Measurements from ENCODE around the gene CMBL. TPM values are rescaled to one million over a fixed set of nuclear protein-coding genes. Genes with fewer than 3 reads are reported as not detected.

Gene CMBL
- polyA plus RNA-seq (2013, experiment 1 of 2), result 9.7 TPM
- 10.1 TPM for polyA plus RNA-seq (2013, experiment 2 of 2)

DNA sequence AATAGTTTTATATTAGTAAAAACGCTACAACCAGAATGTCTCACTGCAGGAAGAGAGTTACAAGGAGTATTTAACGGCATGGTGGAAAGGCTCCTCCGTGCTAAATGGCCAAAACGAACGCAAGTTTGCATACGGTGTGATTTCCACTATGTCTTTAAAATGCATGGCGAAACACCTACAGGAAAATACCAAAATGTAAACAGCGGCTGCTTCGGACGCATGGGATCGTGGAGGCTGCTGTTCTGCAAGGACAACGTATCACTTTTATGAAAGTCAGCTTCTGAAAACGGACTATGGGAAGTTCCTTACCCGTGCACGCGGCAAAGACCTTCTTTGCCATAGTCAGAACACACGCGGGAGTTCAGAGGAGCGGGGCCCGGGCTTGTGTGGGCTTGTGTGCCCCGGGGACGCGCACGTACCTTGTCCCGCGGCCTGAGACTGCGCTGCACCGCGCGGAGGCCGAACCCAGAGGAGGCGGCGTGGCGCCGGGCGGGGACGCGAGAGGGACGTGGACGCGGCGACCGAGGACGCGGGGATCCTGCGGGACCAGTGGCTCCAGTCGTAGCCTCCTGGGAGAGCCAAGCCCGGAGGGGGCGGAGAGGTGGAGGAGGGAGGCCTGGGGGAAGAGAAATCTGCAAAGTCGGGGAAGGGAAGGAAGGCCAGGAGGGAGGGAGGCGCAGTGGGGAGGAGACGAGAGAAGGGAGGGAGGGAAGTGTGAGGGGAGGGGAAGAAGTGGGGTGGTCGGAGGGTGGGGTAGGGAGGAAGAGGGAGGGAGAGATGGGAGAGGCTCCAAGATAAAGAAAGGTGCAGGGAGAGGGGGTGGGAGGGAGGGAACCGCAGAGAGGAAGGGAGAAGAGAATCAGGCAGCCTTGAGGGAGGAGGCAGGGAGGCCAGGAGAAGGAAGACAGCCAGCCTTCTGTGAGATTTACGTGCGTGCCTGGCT is at the start of gene CMBL:
CMBL (minus strand) TSS at position 697 of the 943 bp plus-strand sequence. CDS start 17,140 bp downstream, outside the sequence.
- peak within 1 kb of the TSS; percentile 29 for H2BK5ac ChIP-seq (ENCODE audit: low read length)
- peak within 1 kb of the TSS; percentile 98 for H3K56ac ChIP-seq (ENCODE audit: low read length)
- peak; percentile 86 for DNase-seq
- no peaks in the 10 kb centered on the region for H3K27me3 ChIP-seq (ENCODE audit: insufficient read depth, low read length, poor library complexity)
- H3K79me2 ChIP-seq (ENCODE audit: control insufficient read depth, insufficient read depth, low read length), result no peaks in the 10 kb centered on the region
- H3K79me1 ChIP-seq (ENCODE audit: low read length), result no peaks in the 10 kb centered on the region
- H3K4me1 ChIP-seq (ENCODE audit: control insufficient read depth, low read depth, low read length), result peaks cover 2% of the 10 kb centered on the region
- no CpG with 5 or more reads among the region's 56 CpGs for WGBS (ENCODE audit: extremely low coverage, insufficient coverage, low lambda C conversion rate)
- no peak within 1 kb of the TSS for H4K5ac ChIP-seq (ENCODE audit: low read length)
- H3K4ac ChIP-seq (ENCODE audit: low read depth, low read length), result no peak within 1 kb of the TSS
- H2AK5ac ChIP-seq (ENCODE audit: low read length), result no peak within 1 kb of the TSS
- H3K4me3 ChIP-seq (ENCODE audit: low read length), result peak within 1 kb of the TSS; percentile 75
- H3K18ac ChIP-seq (ENCODE audit: low read length), result peak within 1 kb of the TSS; percentile 43
- no peak within 1 kb of the TSS for H3K27ac ChIP-seq (ENCODE audit: low read depth, low read length)
- H2BK120ac ChIP-seq (ENCODE audit: low read depth, low read length), result no peak within 1 kb of the TSS
- no peak within 1 kb of the TSS for H4K8ac ChIP-seq (ENCODE audit: low read depth, low read length)
- H3K9ac ChIP-seq (ENCODE audit: low read length), result peak within 1 kb of the TSS; percentile 92
- H3K4me2 ChIP-seq (ENCODE audit: low read length), result peak within 1 kb of the TSS; percentile 83
- peak within 1 kb of the TSS; percentile 92 for H3K23ac ChIP-seq (ENCODE audit: low read length)
- H2BK15ac ChIP-seq (replicated peaks; ENCODE audit: low read depth), result no peak within 1 kb of the TSS
- no peaks in the 10 kb centered on the region for H3K36me3 ChIP-seq (ENCODE audit: control insufficient read depth, insufficient read depth, low read length)

DNA sequence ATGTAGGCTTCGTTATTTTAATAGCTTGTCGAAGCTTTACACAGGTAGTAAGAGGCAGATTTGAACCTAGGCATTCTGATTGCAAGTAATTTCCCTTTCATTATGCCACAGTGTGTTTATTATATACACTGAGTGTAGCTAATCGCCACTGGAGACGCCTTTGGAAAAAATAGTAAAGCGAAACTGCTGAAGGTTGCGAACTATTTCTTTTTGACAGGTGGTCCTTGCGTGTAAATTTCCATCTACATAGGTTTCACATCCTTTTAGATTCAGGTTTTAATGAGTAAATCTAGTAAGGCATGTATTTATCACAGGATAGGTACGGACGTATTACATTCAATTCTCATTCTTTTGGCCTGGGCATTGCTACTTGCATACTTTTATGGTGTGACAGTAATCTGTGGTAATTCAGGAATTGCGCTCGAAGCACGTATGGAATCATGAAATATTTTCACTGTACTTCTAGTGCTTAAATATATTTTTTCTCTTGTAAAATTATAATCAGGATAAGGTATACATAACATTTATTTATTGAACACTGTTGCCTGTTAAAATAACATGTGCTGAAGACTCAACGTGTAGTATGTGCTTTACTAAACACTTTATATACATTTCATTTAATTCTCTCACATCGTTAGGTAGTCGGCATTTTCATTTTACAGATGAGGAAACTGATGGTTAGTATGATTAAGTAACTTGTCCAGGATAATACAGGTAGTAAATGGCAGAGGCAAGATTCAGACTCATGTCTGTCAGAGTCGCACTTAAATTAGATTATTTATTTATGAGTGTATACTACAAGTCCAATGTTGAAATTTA is 47.6 kb upstream of the CMBL start:
- WGBS (ENCODE audit: extremely low coverage, insufficient coverage, low lambda C conversion rate), result no CpG with 5 or more reads among the region's 16 CpGs
- Histone ChIP-seq H2BK15ac (replicated peaks; ENCODE audit: low read depth) (no peak overlapping the region), H3K4me3 (ENCODE audit: low read length) (no peak overlapping the region), H4K8ac (ENCODE audit: low read depth, low read length) (no peak overlapping the region), H3K4ac (ENCODE audit: low read depth, low read length) (no peak overlapping the region), H3K4me1 (ENCODE audit: control insufficient read depth, low read depth, low read length) (peaks cover 10% of the 10 kb centered on the region), H2BK120ac (ENCODE audit: low read depth, low read length) (no peak overlapping the region), H3K27ac (ENCODE audit: low read depth, low read length) (no peak overlapping the region), H3K56ac (ENCODE audit: low read length) (peak overlapping the region; percentile 53), H2AK5ac (ENCODE audit: low read length) (no peak overlapping the region), H3K79me2 (ENCODE audit: control insufficient read depth, insufficient read depth, low read length) (peaks cover 33% of the 10 kb centered on the region), H3K18ac (ENCODE audit: low read length) (no peak overlapping the region), H3K27me3 (ENCODE audit: insufficient read depth, low read length, poor library complexity) (no peaks in the 10 kb centered on the region), H3K9ac (ENCODE audit: low read length) (peak overlapping the region; percentile 83), H4K5ac (ENCODE audit: low read length) (no peak overlapping the region), H2BK5ac (ENCODE audit: low read length) (no peak overlapping the region), H3K36me3 (ENCODE audit: control insufficient read depth, insufficient read depth, low read length) (no peaks in the 10 kb centered on the region), H3K23ac (ENCODE audit: low read length) (no peak overlapping the region), H3K4me2 (ENCODE audit: low read length) (peak overlapping the region; percentile 35), H3K79me1 (ENCODE audit: low read length) (peaks cover 8% of the 10 kb centered on the region)
- no peak for DNase-seq

- DNase-seq, result peak; percentile 84
- H3K4me3 ChIP-seq (ENCODE audit: low read length), result peak overlapping the region; percentile 80
- peak overlapping the region; percentile 43 for H2BK5ac ChIP-seq (ENCODE audit: low read length)
- H3K4me1 ChIP-seq (ENCODE audit: control insufficient read depth, low read depth, low read length), result peaks cover 10% of the 10 kb centered on the region
- peak overlapping the region; percentile 93 for H3K27ac ChIP-seq (ENCODE audit: low read depth, low read length)
- peak overlapping the region; percentile 69 for H3K18ac ChIP-seq (ENCODE audit: low read length)
- peaks cover 8% of the 10 kb centered on the region for H3K79me1 ChIP-seq (ENCODE audit: low read length)
- H3K36me3 ChIP-seq (ENCODE audit: control insufficient read depth, insufficient read depth, low read length), result no peaks in the 10 kb centered on the region
- no CpG with 5 or more reads among the region's 54 CpGs for WGBS (ENCODE audit: extremely low coverage, insufficient coverage, low lambda C conversion rate)
- peak overlapping the region; percentile 14 for H3K4me2 ChIP-seq (ENCODE audit: low read length)
- no peak overlapping the region for H2AK5ac ChIP-seq (ENCODE audit: low read length)
- no peak overlapping the region for H4K8ac ChIP-seq (ENCODE audit: low read depth, low read length)
- no peaks in the 10 kb centered on the region for H3K27me3 ChIP-seq (ENCODE audit: insufficient read depth, low read length, poor library complexity)
- peak overlapping the region; percentile 22 for H3K4ac ChIP-seq (ENCODE audit: low read depth, low read length)
- H3K79me2 ChIP-seq (ENCODE audit: control insufficient read depth, insufficient read depth, low read length), result peaks cover 26% of the 10 kb centered on the region
- H3K9ac ChIP-seq (ENCODE audit: low read length), result peak overlapping the region; percentile 83
- H2BK120ac ChIP-seq (ENCODE audit: low read depth, low read length), result no peak overlapping the region
- H4K5ac ChIP-seq (ENCODE audit: low read length), result no peak overlapping the region
- peak overlapping the region; percentile 77 for H3K56ac ChIP-seq (ENCODE audit: low read length)
- H2BK15ac ChIP-seq (replicated peaks; ENCODE audit: low read depth), result no peak overlapping the region
- H3K23ac ChIP-seq (ENCODE audit: low read length), result no peak overlapping the region
These were observed 46.6 kb upstream of the CMBL start for GRCh38 chr5:10354048-10354872.

DNA sequence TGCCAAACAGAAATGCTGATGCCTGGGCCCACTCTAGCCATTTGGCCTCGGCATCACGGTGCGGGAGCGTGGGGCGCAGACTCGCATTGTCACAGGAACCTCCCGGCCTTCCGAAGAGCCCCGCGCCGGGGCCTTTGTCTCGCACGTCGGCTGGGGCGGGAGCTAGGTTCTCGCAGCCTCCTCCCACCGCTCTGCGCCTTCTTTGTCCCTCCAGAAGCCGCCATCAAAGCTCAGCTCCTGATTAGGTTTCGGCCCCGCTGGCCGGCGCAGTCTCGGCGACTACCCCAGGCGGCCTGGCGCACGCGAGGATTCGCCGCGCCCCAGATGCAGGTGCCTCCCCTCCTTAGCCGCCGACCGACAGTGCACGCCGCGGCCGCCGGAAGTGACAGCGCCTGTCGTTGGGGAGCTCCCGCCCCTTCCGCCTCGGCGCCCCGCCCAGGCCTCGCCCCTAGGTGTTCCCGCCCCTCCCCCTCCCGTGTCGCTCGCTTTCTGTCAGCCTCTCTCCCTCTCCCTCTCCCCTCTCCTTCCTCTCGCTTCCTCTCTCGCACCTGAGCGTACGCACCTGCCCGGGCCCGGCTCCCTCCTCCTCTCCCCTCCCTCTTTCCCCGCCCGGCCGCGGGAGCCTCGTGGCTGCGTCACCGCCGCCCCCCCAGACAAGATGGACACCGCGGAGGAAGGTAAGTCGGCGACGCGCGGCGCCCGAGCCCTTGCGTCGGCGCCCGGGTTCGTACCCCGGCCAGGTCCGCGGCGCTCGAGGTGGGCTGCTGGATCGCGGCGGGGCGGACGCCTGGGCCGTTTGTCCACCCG is 45.7 kb upstream of the CMBL start, which contains the start of gene MARCHF6:
MARCHF6 (plus strand) TSS at position 455 of the 807 bp plus-strand sequence; CDS start at position 659, 204 bp downstream.
- no peaks in the 10 kb centered on the region for H3K36me3 ChIP-seq (ENCODE audit: control insufficient read depth, insufficient read depth, low read length)
- H3K27ac ChIP-seq (ENCODE audit: low read depth, low read length), result peak within 1 kb of the TSS; percentile 97
- H3K9ac ChIP-seq (ENCODE audit: low read length), result peak within 1 kb of the TSS; percentile 93
- peak within 1 kb of the TSS; percentile 97 for H3K56ac ChIP-seq (ENCODE audit: low read length)
- H3K4me3 ChIP-seq (ENCODE audit: low read length), result peak within 1 kb of the TSS; percentile 88
- peak; percentile 98 for DNase-seq
- H2BK15ac ChIP-seq (replicated peaks; ENCODE audit: low read depth), result no peak within 1 kb of the TSS
- H3K27me3 ChIP-seq (ENCODE audit: insufficient read depth, low read length, poor library complexity), result no peaks in the 10 kb centered on the region
- peak within 1 kb of the TSS; percentile 43 for H2BK5ac ChIP-seq (ENCODE audit: low read length)
- peak within 1 kb of the TSS; percentile 70 for H3K18ac ChIP-seq (ENCODE audit: low read length)
- peak within 1 kb of the TSS; percentile 48 for H3K23ac ChIP-seq (ENCODE audit: low read length)
- H2AK5ac ChIP-seq (ENCODE audit: low read length), result no peak within 1 kb of the TSS
- peak within 1 kb of the TSS; percentile 88 for H3K4ac ChIP-seq (ENCODE audit: low read depth, low read length)
- no peak within 1 kb of the TSS for H4K8ac ChIP-seq (ENCODE audit: low read depth, low read length)
- H3K79me2 ChIP-seq (ENCODE audit: control insufficient read depth, insufficient read depth, low read length), result peaks cover 22% of the 10 kb centered on the region
- WGBS (ENCODE audit: extremely low coverage, insufficient coverage, low lambda C conversion rate), result no CpG with 5 or more reads among the region's 92 CpGs
- no peak within 1 kb of the TSS for H4K5ac ChIP-seq (ENCODE audit: low read length)
- peaks cover 10% of the 10 kb centered on the region for H3K4me1 ChIP-seq (ENCODE audit: control insufficient read depth, low read depth, low read length)
- H3K4me2 ChIP-seq (ENCODE audit: low read length), result peak within 1 kb of the TSS; percentile 89
- H2BK120ac ChIP-seq (ENCODE audit: low read depth, low read length), result no peak within 1 kb of the TSS
- H3K79me1 ChIP-seq (ENCODE audit: low read length), result peaks cover 5% of the 10 kb centered on the region
